ES-I3 (cell line): ENCODE measurements around the gene CCDC106.

Experiments used
- H3K36me3 ChIP-seq: 2 replicates; pipeline ENCODE4 v1.6.1; 2013; ENCODE audit warnings: mild to moderate bottlenecking, low read length, control low read depth, moderate library complexity; ENCODE audit not compliant: insufficient read depth
- H3K4me1 ChIP-seq: 2 replicates; pipeline ENCODE4 v1.6.1; 2013; ENCODE audit warnings: mild to moderate bottlenecking, control low read depth, low read length; ENCODE audit not compliant: insufficient read depth
- H3K9ac ChIP-seq: 2 replicates; pipeline ENCODE4 v1.6.1; 2013; ENCODE audit warnings: low read depth, mild to moderate bottlenecking, low read length, moderate library complexity
- H3K9me3 ChIP-seq: 2 replicates; pipeline ENCODE4 v1.6.1; 2013; ENCODE audit warnings: mild to moderate bottlenecking, low read length, moderate library complexity; ENCODE audit not compliant: control insufficient read depth, insufficient read depth

The CCDC106 gene

GRCh38 chr19:55620410-55621204 lies 27.4 kb upstream of the CCDC106 start:
- no peak overlapping the region for H3K9ac ChIP-seq
- no peaks in the 10 kb centered on the region for H3K9me3 ChIP-seq
- no peaks in the 10 kb centered on the region for H3K4me1 ChIP-seq
- H3K36me3 ChIP-seq: peaks cover 6% of the 10 kb centered on the region

GRCh38 chr19:55621205-55621672 lies 26.8 kb upstream of the CCDC106 start:
- H3K36me3 ChIP-seq: peaks cover 6% of the 10 kb centered on the region
- no peak overlapping the region for H3K9ac ChIP-seq
- no peaks in the 10 kb centered on the region for H3K9me3 ChIP-seq
- H3K4me1 ChIP-seq: no peaks in the 10 kb centered on the region

- no peaks in the 10 kb centered on the region for H3K9me3 ChIP-seq
- peaks cover 6% of the 10 kb centered on the region for H3K36me3 ChIP-seq
- H3K4me1 ChIP-seq: no peaks in the 10 kb centered on the region
- H3K9ac ChIP-seq: no peak overlapping the region
Observed at GRCh38 chr19:55621673-55622231, 26.3 kb upstream of the CCDC106 start.

GRCh38 chr19:55622242-55622969 lies 25.6 kb upstream of the CCDC106 start:
- Histone ChIP-seq H3K4me1 (no peaks in the 10 kb centered on the region), H3K9me3 (no peaks in the 10 kb centered on the region), H3K36me3 (peaks cover 3% of the 10 kb centered on the region), H3K9ac (no peak overlapping the region)

GRCh38 chr19:55623130-55623529 lies 24.9 kb upstream of the CCDC106 start:
- H3K9ac ChIP-seq: no peak overlapping the region
- no peaks in the 10 kb centered on the region for H3K9me3 ChIP-seq
- no peaks in the 10 kb centered on the region for H3K4me1 ChIP-seq
- H3K36me3 ChIP-seq: no peaks in the 10 kb centered on the region; the same call in 1 of the 2 replicates

- Histone ChIP-seq H3K9me3 (no peaks in the 10 kb centered on the region), H3K36me3 (no peaks in the 10 kb centered on the region; the same call in 1 of the 2 replicates), H3K4me1 (no peaks in the 10 kb centered on the region), H3K9ac (peak overlapping the region; percentile 31; the same call in 1 of the 2 replicates)
Observed at GRCh38 chr19:55623561-55623960, 24.5 kb upstream of the CCDC106 start.

GRCh38 chr19:55624109-55625003 lies 23.7 kb upstream of the CCDC106 start, which contains the start of gene ZNF784:
Gene ZNF784, minus strand, starts transcription at chr19:55624566. Its CDS starts 5 bp downstream, at chr19:55624561.
- Histone ChIP-seq H3K9me3 (no peaks in the 10 kb centered on the region), H3K4me1 (no peaks in the 10 kb centered on the region)

GRCh38 chr19:55625004-55625326 lies 23.0 kb upstream of the CCDC106 start:
- no peaks in the 10 kb centered on the region; the same call in 1 of the 2 replicates for H3K36me3 ChIP-seq
- H3K9ac ChIP-seq: peak overlapping the region; percentile 54; the same call in 1 of the 2 replicates
- no peaks in the 10 kb centered on the region for H3K9me3 ChIP-seq
- H3K4me1 ChIP-seq: no peaks in the 10 kb centered on the region

More at GRCh38 chr19:55624109-55625003, 23.7 kb upstream of the CCDC106 start, which contains the start of gene ZNF784:
- H3K9ac ChIP-seq: peak within 1 kb of the TSS; percentile 54; the same call in 1 of the 2 replicates
- no peaks in the 10 kb centered on the region; the same call in 1 of the 2 replicates for H3K36me3 ChIP-seq

GRCh38 chr19:55626350-55626749 lies 21.7 kb upstream of the CCDC106 start:
- Histone ChIP-seq H3K4me1 (no peaks in the 10 kb centered on the region), H3K9ac (no peak overlapping the region), H3K9me3 (no peaks in the 10 kb centered on the region), H3K36me3 (no peaks in the 10 kb centered on the region; the same call in 1 of the 2 replicates)

- Histone ChIP-seq H3K4me1 (peaks cover 8% of the 10 kb centered on the region; the same call in 1 of the 2 replicates), H3K36me3 (no peaks in the 10 kb centered on the region), H3K9me3 (no peaks in the 10 kb centered on the region), H3K9ac (no peak overlapping the region)
Observed at GRCh38 chr19:55632463-55632834, 15.6 kb upstream of the CCDC106 start.

GRCh38 chr19:55633861-55634260 lies 14.2 kb upstream of the CCDC106 start:
- Histone ChIP-seq H3K4me1 (peaks cover 8% of the 10 kb centered on the region; the same call in 1 of the 2 replicates), H3K9ac (no peak overlapping the region; the same call in 1 of the 2 replicates), H3K9me3 (no peaks in the 10 kb centered on the region), H3K36me3 (no peaks in the 10 kb centered on the region)

- Histone ChIP-seq H3K9me3 (no peaks in the 10 kb centered on the region), H3K4me1 (peaks cover 8% of the 10 kb centered on the region; the same call in 1 of the 2 replicates), H3K9ac (peak overlapping the region; percentile 96), H3K36me3 (no peaks in the 10 kb centered on the region)
Observed at GRCh38 chr19:55635334-55635717, 12.7 kb upstream of the CCDC106 start.

GRCh38 chr19:55635856-55636440 lies 12.1 kb upstream of the CCDC106 start:
- H3K9ac ChIP-seq: peak overlapping the region; percentile 96
- H3K9me3 ChIP-seq: no peaks in the 10 kb centered on the region
- H3K36me3 ChIP-seq: no peaks in the 10 kb centered on the region
- H3K4me1 ChIP-seq: peaks cover 8% of the 10 kb centered on the region; the same call in 1 of the 2 replicates
